Common myeloid progenitor, CD34-positive (primary cell): ENCODE data around the gene SEMA4A.

ENCODE experiments used
- CTCF ChIA-PET: fragments of 350-600 bp; sonication (Branson Sonifier 250); formaldehyde crosslinking; loops from one replicate; lab custom pipeline; 2021; ENCODE audit warnings: antibody characterized with exemption; lab: Charles Lee
- POLR2A ChIA-PET: fragments of 350-600 bp; sonication (Branson Sonifier 250); formaldehyde crosslinking; loops from one replicate; lab custom pipeline; 2021; ENCODE audit warnings: antibody characterized with exemption; lab: Charles Lee
- DNase-seq, 3 donors: peaks; one replicate each; pipeline versions ENCODE4 v3.0.0 to v3.0.0-alpha.2; 2013
- H3K27ac ChIP-seq, 2 experiments: 1 replicate in 1 of 2; 2 replicates in 1 of 2; pipeline ENCODE4 v1.7.0; 2013; ENCODE audit warnings: inconsistent platforms in 2 of 2, low read length in 2 of 2, mild to moderate bottlenecking in 2 of 2, low read depth in 1 of 2, moderate library complexity in 1 of 2; ENCODE audit not compliant: severe bottlenecking in 2 of 2, insufficient read depth in 1 of 2, poor library complexity in 1 of 2
- H3K27me3 ChIP-seq, 5 experiments: replicated peaks in 2 of 5; 1 replicate in 3 of 5; 2 replicates in 2 of 5; pipeline versions ENCODE4 v1.6.1 to v1.7.0; 2013; ENCODE audit warnings: low read length in 4 of 5, mild to moderate bottlenecking in 2 of 5, moderate library complexity in 2 of 5, inconsistent platforms in 1 of 5; ENCODE audit not compliant: insufficient read depth in 5 of 5, control insufficient read depth in 4 of 5
- H3K36me3 ChIP-seq, 4 experiments: 1 replicate in 2 of 4; 2 replicates in 2 of 4; pipeline versions ENCODE4 v1.6.1 to v1.7.0; 2013; ENCODE audit warnings: low read length in 3 of 4, control low read depth in 1 of 4, mild to moderate bottlenecking in 1 of 4; ENCODE audit not compliant: control insufficient read depth in 4 of 4, insufficient read depth in 4 of 4
- H3K4me1 ChIP-seq, 4 experiments: 1 replicate in 3 of 4; 2 replicates in 1 of 4; pipeline versions ENCODE4 v1.6.1 to v1.7.1; 2013; ENCODE audit warnings: low read length in 3 of 4, mild to moderate bottlenecking in 3 of 4, control low read depth in 1 of 4, inconsistent platforms in 1 of 4, moderate library complexity in 1 of 4; ENCODE audit not compliant: control insufficient read depth in 4 of 4, insufficient read depth in 4 of 4; ENCODE audit errors: control extremely low read depth in 1 of 4
- H3K4me3 ChIP-seq, 7 experiments: 1 replicate in 4 of 7; 2 replicates in 3 of 7; pipeline versions ENCODE4 v1.5.1 to v1.7.0; 2013; ENCODE audit warnings: mild to moderate bottlenecking in 7 of 7, low read length in 6 of 7, moderate library complexity in 6 of 7, inconsistent platforms in 2 of 7, low read depth in 2 of 7, control low read depth in 1 of 7; ENCODE audit not compliant: insufficient read depth in 4 of 7, control insufficient read depth in 1 of 7; ENCODE audit errors: extremely low read depth in 1 of 7
- H3K9me3 ChIP-seq, 5 experiments: 1 replicate in 4 of 5; 2 replicates in 1 of 5; pipeline versions ENCODE4 v1.6.1 to v1.7.1; 2013; ENCODE audit warnings: low read length in 4 of 5, mild to moderate bottlenecking in 2 of 5, inconsistent platforms in 1 of 5, low read depth in 1 of 5, moderate library complexity in 1 of 5; ENCODE audit not compliant: control insufficient read depth in 4 of 5, insufficient read depth in 2 of 5; ENCODE audit errors: control extremely low read depth in 1 of 5
- WGBS: methylation state at CpG from one replicate; pipeline ENCODE4 v1.1.5; 2013; ENCODE audit not compliant: insufficient coverage; 5-methylcytosine and 5-hydroxymethylcytosine counted together

Gene SEMA4A

GRCh38 chr1:156225677-156226014, 72.3 kb downstream of the SEMA4A start:
- Histone ChIP-seq H3K27ac (no peak overlapping the region), H3K4me3 (no peak overlapping the region), H3K9me3 (no peaks in the 10 kb centered on the region), H3K27me3 (no peaks in the 10 kb centered on the region), H3K4me1 (peaks cover 0 to 22% (median 12%) of the 10 kb centered on the region in 4 experiments), H3K36me3 (peaks cover 9 to 68% (median 43%) of the 10 kb centered on the region in 4 experiments)
- CTCF ChIA-PET: interaction anchor here (0.6 to 16.8 kb wide), 26 partner anchors 8 to 287 kb away, joined by 3 to 399 read pairs (median 4); partner anchors contain the start of genes BGLAP, PMF1, SEMA4A and SLC25A44
- POLR2A ChIA-PET: interaction anchor here (1.1 to 3.1 kb wide), 2 partner anchors 78 to 80 kb away, joined by 4 to 12 read pairs; no protein-coding TSS in a partner anchor
- DNase-seq: no peak
- WGBS: no CpG with 5 or more reads among the region's 2 CpGs

- H3K4me3 ChIP-seq: no peak overlapping the region
- H3K9me3 ChIP-seq: no peaks in the 10 kb centered on the region
- peaks cover 9 to 64% (median 40%) of the 10 kb centered on the region in 4 experiments for H3K36me3 ChIP-seq
- ChIA-PET CTCF (interaction anchor here (0.8 to 16.8 kb wide), 12 partner anchors 7 to 287 kb away, joined by 3 to 399 read pairs (median 11); partner anchors contain the start of genes PMF1 and SEMA4A), POLR2A (interaction anchor here (1.1 kb wide), 1 partner anchor 80 kb away, joined by 4 read pairs; no protein-coding TSS in a partner anchor)
- peaks cover 0 to 22% (median 12%) of the 10 kb centered on the region in 4 experiments for H3K4me1 ChIP-seq
- H3K27ac ChIP-seq: no peak overlapping the region
- WGBS: no CpG with 5 or more reads among the region's 2 CpGs
- H3K27me3 ChIP-seq: no peaks in the 10 kb centered on the region
- no peak for DNase-seq
Observed at GRCh38 chr1:156226116-156226538, 72.7 kb downstream of the SEMA4A start.

DNA sequence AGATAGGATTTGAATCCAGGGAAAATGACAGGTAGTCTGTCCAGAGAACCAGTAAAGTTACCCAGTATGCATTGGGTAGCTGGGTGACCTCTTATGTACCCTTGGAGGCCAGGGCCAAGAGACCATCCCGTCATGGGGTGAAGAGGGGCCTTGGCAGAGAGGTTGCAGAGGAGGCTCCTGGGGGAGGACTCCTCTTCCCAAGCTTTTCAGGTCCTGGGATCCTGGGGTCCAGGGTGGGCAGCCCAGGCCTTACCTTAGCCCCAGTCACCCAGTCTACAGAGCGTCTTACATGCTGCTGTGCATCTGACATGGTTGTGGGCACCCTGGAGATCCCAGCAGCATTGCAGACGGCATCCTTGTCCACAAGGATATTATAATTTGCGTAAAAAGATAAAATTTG, 73.4 kb downstream of the SEMA4A start:
- no peaks in the 10 kb centered on the region for H3K27me3 ChIP-seq
- H3K4me1 ChIP-seq: peaks cover 0 to 22% (median 14%) of the 10 kb centered on the region in 4 experiments
- no peaks in the 10 kb centered on the region for H3K9me3 ChIP-seq
- H3K4me3 ChIP-seq: no peak overlapping the region
- peaks cover 7 to 57% (median 36%) of the 10 kb centered on the region in 4 experiments for H3K36me3 ChIP-seq
- POLR2A ChIA-PET: interaction anchor here (1.0 kb wide), 1 partner anchor 14 kb away, joined by 4 read pairs; the partner anchor contains the start of gene PMF1
- CTCF ChIA-PET: interaction anchor here (1.2 to 16.8 kb wide), 7 partner anchors 11 to 99 kb away, joined by 3 to 399 read pairs (median 11); partner anchors contain the start of genes PMF1 and SEMA4A
- no peak for DNase-seq
- 96% methylated on average over 3 of the region's 4 CpGs for WGBS
- H3K27ac ChIP-seq: no peak overlapping the region
